Body of pancreas (tissue), 4 donors: ENCODE results near the gene OR9K2.

Experiments
- CTCF ChIP-seq, 7 experiments: fragments of 450-650 bp in 4 of 7; fragments of 200-600 bp in 3 of 7; sonication (generic) in 3 of 7; IDR thresholded peaks; one replicate each; pipeline ENCODE4 v1.5.1; 2016 to 2019; ENCODE audit warnings: antibody characterized with exemption in 7 of 7
- POLR2A ChIP-seq, 3 donors: fragments of 450-650 bp; IDR thresholded peaks; one replicate each; pipeline ENCODE4 v1.6.1; 2016; ENCODE audit warnings: antibody characterized with exemption in 3 of 3, mild to moderate bottlenecking in 2 of 3

DNA sequence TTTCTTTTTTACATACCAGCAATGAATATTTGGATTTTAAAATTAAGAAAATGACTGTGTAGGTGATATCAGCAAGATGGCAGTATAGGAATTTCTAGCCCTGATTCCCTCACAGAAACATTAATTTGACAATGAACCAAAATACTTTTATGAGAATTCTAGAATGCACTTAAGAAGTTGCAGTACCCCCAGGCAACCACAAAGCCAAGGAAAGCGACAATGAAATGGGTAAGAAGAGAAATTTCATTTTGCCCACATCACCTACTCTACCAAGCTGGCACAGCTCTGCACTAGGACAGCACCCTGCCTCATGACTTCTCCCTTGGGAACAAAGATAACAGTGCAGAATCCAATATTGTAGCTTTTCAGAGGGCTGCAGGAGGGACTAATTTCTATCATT, 6.6 kb downstream of the OR9K2 start:
- TF ChIP-seq CTCF (IDR thresholded peaks at IDR 0.05) (no peak), POLR2A (IDR thresholded peaks at IDR 0.05) (no peak)
